GM12872 (cell line): ENCODE measurements around the gene TESK1.

Experiments used
- CTCF ChIP-seq: IDR thresholded peaks from 3 replicates; pipeline ENCODE4 v1.5.1; 2011; ENCODE audit warnings: low read depth, mild to moderate bottlenecking, low read length, moderate library complexity; ENCODE audit not compliant: insufficient read depth

The TESK1 gene

GRCh38 chr9:35604578-35605350, at the start of gene TESK1:
Gene TESK1 (plus strand): TSS chr9:35605262. CDS start chr9:35605620, 358 bp downstream.
- TF ChIP-seq CTCF, result no peak

- no peak for TF ChIP-seq CTCF
These were observed 49.2 kb upstream of the TESK1 start for GRCh38 chr9:35555881-35556280.

- TF ChIP-seq CTCF, result no peak
These were observed 48.3 kb upstream of the TESK1 start for GRCh38 chr9:35556776-35557175.

GRCh38 chr9:35557320-35557719, 47.7 kb upstream of the TESK1 start:
- no peak for TF ChIP-seq CTCF

GRCh38 chr9:35558185-35558584, 46.9 kb upstream of the TESK1 start:
- TF ChIP-seq CTCF, result no peak

GRCh38 chr9:35559792-35560530, 45.1 kb upstream of the TESK1 start:
- TF ChIP-seq CTCF, result no peak

GRCh38 chr9:35560625-35561337, 44.3 kb upstream of the TESK1 start:
- no peak for TF ChIP-seq CTCF
